ENCODE measurements around the gene RAB24. TPM values are rescaled to one million over a fixed set of nuclear protein-coding genes. Genes with fewer than 3 reads are reported as not detected.
A peak's percentile ranks its signal among the peaks of the same experiment; 100 is the strongest.

RAB24 gene
- total and polyA plus RNA-seq, 7 donors, result 22.3 to 64.6 (median 33.6) TPM

GRCh38 chr5:177300951-177301350 is 2.6 kb downstream of the RAB24 start:
- H3K27ac ChIP-seq, result peak overlapping the region; percentile 46 to 71 (median 57)
- no peaks in the 10 kb centered on the region for H3K9me3 ChIP-seq
- H3K4me3 ChIP-seq, result no peak overlapping the region
- H3K4me1 ChIP-seq, result peaks cover 0 to 61% (median 47%) of the 10 kb centered on the region in 4 donors
- intact Hi-C loops (cut with DNase I), result no loop called here
- no peak for TF ChIP-seq CTCF (IDR thresholded peaks at IDR 0.05)
- TF ChIP-seq POLR2A (IDR thresholded peaks at IDR 0.05), result no peak
- no peak for TF ChIP-seq EP300 (IDR thresholded peaks at IDR 0.05)
- no peak for TF ChIP-seq POLR2AphosphoS5 (IDR thresholded peaks at IDR 0.05)
- DNase-seq, result no peak
- WGBS, 2 donors, result 71 to 80% methylated on average over 2 of the region's 2 CpGs
- H3K27me3 ChIP-seq, result no peaks in the 10 kb centered on the region
- peaks cover 0 to 28% (median 6%) of the 10 kb centered on the region in 4 donors for H3K36me3 ChIP-seq

GRCh38 chr5:177300236-177300880 is 3.2 kb downstream of the RAB24 start:
- intact Hi-C loops (cut with DNase I), result no loop called here
- TF ChIP-seq POLR2A (IDR thresholded peaks at IDR 0.05), result no peak
- TF ChIP-seq POLR2AphosphoS5 (IDR thresholded peaks at IDR 0.05), result peak in 2 of 4 donors; percentile 24 to 58
- H3K36me3 ChIP-seq, result peaks cover 3 to 28% (median 9%) of the 10 kb centered on the region in 4 donors
- 1 to 3% methylated on average over 4 of the region's 4 CpGs for WGBS, 2 donors
- H3K4me3 ChIP-seq, result no peak overlapping the region
- peak overlapping the region; percentile 46 to 71 (median 57) for H3K27ac ChIP-seq
- peaks cover 0 to 56% (median 45%) of the 10 kb centered on the region in 4 donors for H3K4me1 ChIP-seq
- H3K9me3 ChIP-seq, result no peaks in the 10 kb centered on the region
- no peaks in the 10 kb centered on the region for H3K27me3 ChIP-seq
- DNase-seq, result peak; percentile 76

- peak overlapping the region; percentile 46 to 71 (median 57) for H3K27ac ChIP-seq
- no peaks in the 10 kb centered on the region for H3K27me3 ChIP-seq
- no peaks in the 10 kb centered on the region for H3K9me3 ChIP-seq
- H3K4me1 ChIP-seq, result peaks cover 0 to 49% (median 39%) of the 10 kb centered on the region in 4 donors
- peaks cover 9 to 31% (median 15%) of the 10 kb centered on the region in 4 donors for H3K36me3 ChIP-seq
- H3K4me3 ChIP-seq, result no peak overlapping the region
- WGBS, 2 donors, result 27 to 56% methylated on average over 9 of the region's 9 CpGs
- TF ChIP-seq POLR2AphosphoS5 (IDR thresholded peaks at IDR 0.05) (no peak), POLR2A (IDR thresholded peaks at IDR 0.05) (no peak), CTCF (IDR thresholded peaks at IDR 0.05) (no peak), EP300 (IDR thresholded peaks at IDR 0.05) (no peak)
- no peak for DNase-seq
- intact Hi-C loops (cut with DNase I), result no loop called here
These were observed 3.8 kb downstream of the RAB24 start for GRCh38 chr5:177299697-177300096.

GRCh38 chr5:177297922-177298321 is 5.6 kb downstream of the RAB24 start:
- intact Hi-C loops (cut with DNase I), result no loop called here
- no peak overlapping the region for H3K27ac ChIP-seq
- H3K9me3 ChIP-seq, result no peaks in the 10 kb centered on the region
- no peak for DNase-seq
- WGBS, 2 donors, result 88 to 94% methylated on average over 2 of the region's 2 CpGs
- no peak overlapping the region for H3K4me3 ChIP-seq
- H3K36me3 ChIP-seq, result peaks cover 22 to 49% (median 32%) of the 10 kb centered on the region in 4 donors
- H3K4me1 ChIP-seq, result peaks cover 0 to 39% (median 31%) of the 10 kb centered on the region in 4 donors
- no peaks in the 10 kb centered on the region for H3K27me3 ChIP-seq
- TF ChIP-seq POLR2AphosphoS5 (IDR thresholded peaks at IDR 0.05) (no peak), POLR2A (IDR thresholded peaks at IDR 0.05) (no peak), CTCF (IDR thresholded peaks at IDR 0.05) (no peak), EP300 (IDR thresholded peaks at IDR 0.05) (no peak)

- no peaks in the 10 kb centered on the region for H3K9me3 ChIP-seq
- no peak overlapping the region for H3K27ac ChIP-seq
- no peak overlapping the region for H3K4me3 ChIP-seq
- peaks cover 28 to 60% (median 44%) of the 10 kb centered on the region in 4 donors for H3K36me3 ChIP-seq
- 16 to 43% methylated on average over 4 of the region's 4 CpGs for WGBS, 2 donors
- H3K27me3 ChIP-seq, result no peaks in the 10 kb centered on the region
- TF ChIP-seq EP300 (IDR thresholded peaks at IDR 0.05), result no peak
- TF ChIP-seq POLR2A (IDR thresholded peaks at IDR 0.05), result no peak
- no peak for TF ChIP-seq POLR2AphosphoS5 (IDR thresholded peaks at IDR 0.05)
- no peak for TF ChIP-seq CTCF (IDR thresholded peaks at IDR 0.05)
- H3K4me1 ChIP-seq, result peaks cover 0 to 25% (median 18%) of the 10 kb centered on the region in 4 donors
- no peak for DNase-seq
- intact Hi-C loops (cut with DNase I), result no loop called here
These were observed 6.9 kb downstream of the RAB24 start for GRCh38 chr5:177296581-177296980.
